GM18520 (cell line): ENCODE data around the gene MYOCOS.

Experiments
- ATAC-seq: cut with Tn5 transposase; IDR thresholded peaks from one replicate; pipeline ENCODE4 v1.9.1; 2021; ENCODE audit not compliant: unreplicated experiment

MYOCOS gene

GRCh38 chr1:171623651-171624331 is 1.7 kb downstream of the MYOCOS start:
- ATAC-seq, result no peak

GRCh38 chr1:171625225-171625624 is 3.2 kb downstream of the MYOCOS start:
- no peak for ATAC-seq

- ATAC-seq, result no peak
These were observed 5.0 kb downstream of the MYOCOS start for GRCh38 chr1:171627020-171627419.

- ATAC-seq, result no peak
These were observed 6.2 kb downstream of the MYOCOS start for GRCh38 chr1:171628225-171628624.

GRCh38 chr1:171635661-171636060 is 13.6 kb downstream of the MYOCOS start:
- ATAC-seq, result no peak

GRCh38 chr1:171636141-171636540 is 14.1 kb downstream of the MYOCOS start:
- no peak for ATAC-seq

GRCh38 chr1:171637928-171638576 is 16.0 kb downstream of the MYOCOS start:
- ATAC-seq, result no peak

- ATAC-seq, result no peak
These were observed 18.2 kb downstream of the MYOCOS start for GRCh38 chr1:171640225-171640624.

- no peak for ATAC-seq
These were observed 19.2 kb downstream of the MYOCOS start for GRCh38 chr1:171641076-171641864.

GRCh38 chr1:171642197-171642596 is 20.2 kb downstream of the MYOCOS start:
- no peak for ATAC-seq

- no peak for ATAC-seq
These were observed 21.1 kb downstream of the MYOCOS start for GRCh38 chr1:171643156-171643555.

GRCh38 chr1:171644805-171645483 is 22.9 kb downstream of the MYOCOS start:
- no peak for ATAC-seq

- no peak for ATAC-seq
These were observed 23.7 kb downstream of the MYOCOS start for GRCh38 chr1:171645553-171646248.

GRCh38 chr1:171646249-171646560 is 24.2 kb downstream of the MYOCOS start:
- ATAC-seq, result no peak

GRCh38 chr1:171652234-171652822 is 30.3 kb downstream of the MYOCOS start, which contains the start of gene MYOC:
MYOC (minus strand) TSS chr1:171652688; CDS start chr1:171652611, 77 bp downstream.
- ATAC-seq, result no peak

- no peak for ATAC-seq
These were observed 31.8 kb downstream of the MYOCOS start for GRCh38 chr1:171653796-171654195.

- no peak for ATAC-seq
These were observed 32.3 kb downstream of the MYOCOS start for GRCh38 chr1:171654201-171654941.

- ATAC-seq, result no peak
These were observed 33.1 kb downstream of the MYOCOS start for GRCh38 chr1:171654942-171655745.

GRCh38 chr1:171655746-171656116 is 33.7 kb downstream of the MYOCOS start:
- ATAC-seq, result no peak
